ENCODE data around the gene MRGPRG.

The MRGPRG gene

DNA sequence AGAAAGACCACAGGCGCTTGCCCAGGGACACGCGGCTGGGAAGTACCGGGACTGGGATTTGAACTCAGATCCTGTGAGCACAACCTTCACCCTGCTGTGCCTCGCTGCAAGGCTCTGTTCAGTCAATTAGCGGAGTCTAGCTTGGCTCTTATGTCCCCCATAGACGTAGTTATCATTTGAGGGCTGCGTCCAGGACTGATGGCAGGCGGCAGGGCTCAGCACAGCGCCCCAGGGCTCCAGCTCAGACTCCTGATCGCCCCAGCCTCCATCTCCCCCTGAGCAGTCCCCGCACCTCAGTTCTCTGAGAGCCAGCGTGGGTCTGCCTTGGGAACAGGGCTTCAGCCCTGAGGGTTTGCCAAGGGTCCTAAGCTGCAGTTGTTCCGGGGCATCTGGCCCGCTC, 19.8 kb downstream of the MRGPRG start:
- Histone ChIP-seq H3K9me3 (ENCODE audit: insufficient read depth, low read length) (no peaks in the 10 kb centered on the region), H3K27me3 (ENCODE audit: low read depth, low read length) (peaks cover 5% of the 10 kb centered on the region; the same call in 1 of the 2 replicates)
- TF ChIP-seq, protein P1, sequence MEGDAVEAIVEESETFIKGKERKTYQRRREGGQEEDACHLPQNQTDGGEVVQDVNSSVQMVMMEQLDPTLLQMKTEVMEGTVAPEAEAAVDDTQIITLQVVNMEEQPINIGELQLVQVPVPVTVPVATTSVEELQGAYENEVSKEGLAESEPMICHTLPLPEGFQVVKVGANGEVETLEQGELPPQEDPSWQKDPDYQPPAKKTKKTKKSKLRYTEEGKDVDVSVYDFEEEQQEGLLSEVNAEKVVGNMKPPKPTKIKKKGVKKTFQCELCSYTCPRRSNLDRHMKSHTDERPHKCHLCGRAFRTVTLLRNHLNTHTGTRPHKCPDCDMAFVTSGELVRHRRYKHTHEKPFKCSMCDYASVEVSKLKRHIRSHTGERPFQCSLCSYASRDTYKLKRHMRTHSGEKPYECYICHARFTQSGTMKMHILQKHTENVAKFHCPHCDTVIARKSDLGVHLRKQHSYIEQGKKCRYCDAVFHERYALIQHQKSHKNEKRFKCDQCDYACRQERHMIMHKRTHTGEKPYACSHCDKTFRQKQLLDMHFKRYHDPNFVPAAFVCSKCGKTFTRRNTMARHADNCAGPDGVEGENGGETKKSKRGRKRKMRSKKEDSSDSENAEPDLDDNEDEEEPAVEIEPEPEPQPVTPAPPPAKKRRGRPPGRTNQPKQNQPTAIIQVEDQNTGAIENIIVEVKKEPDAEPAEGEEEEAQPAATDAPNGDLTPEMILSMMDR (IDR thresholded peaks at IDR 0.05; ENCODE audit: low read depth, low read length): no peak
- TF ChIP-seq EZH2phosphoT487 (IDR thresholded peaks at IDR 0.05; ENCODE audit: low read depth): no peak

DNA sequence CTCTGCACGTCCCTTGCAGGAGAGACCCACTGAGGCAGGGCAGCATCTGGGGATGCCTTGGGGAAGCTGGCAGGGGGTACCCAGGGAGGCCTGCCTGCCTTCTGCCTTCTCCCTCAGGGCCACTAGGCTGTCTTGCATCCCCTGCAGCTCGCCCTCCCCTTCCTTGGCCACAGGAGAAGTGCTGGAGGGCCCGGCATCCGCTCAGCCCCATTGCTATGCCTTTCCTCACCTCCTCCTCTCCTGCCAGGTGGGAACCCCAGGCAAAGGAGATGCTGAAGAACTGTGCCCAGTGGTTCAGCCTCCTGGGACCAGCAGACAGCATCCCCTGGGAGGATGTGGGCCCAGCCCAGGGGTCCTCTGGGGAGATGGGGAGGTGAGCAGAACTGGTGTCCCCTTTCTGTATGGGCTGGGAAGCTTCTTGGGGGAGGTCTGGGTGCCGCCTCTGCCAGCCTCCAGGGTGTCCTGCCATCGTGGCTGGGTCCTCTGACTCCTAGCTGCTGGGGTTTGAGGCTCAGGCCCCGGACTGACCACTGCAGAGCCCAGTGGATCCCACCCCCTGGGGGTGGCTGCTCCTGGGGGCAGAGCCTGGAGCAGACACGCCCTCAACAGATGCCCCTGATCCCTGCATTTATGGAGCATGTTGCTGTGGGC, 20.6 kb downstream of the MRGPRG start:
- Histone ChIP-seq H3K9me3 (ENCODE audit: insufficient read depth, low read length) (no peaks in the 10 kb centered on the region), H3K4me2 (ENCODE audit: low read length) (no peak overlapping the region), H3K79me2 (ENCODE audit: low read length) (no peaks in the 10 kb centered on the region), H3K4me1 (ENCODE audit: low read length) (no peaks in the 10 kb centered on the region), H3K4me3 (ENCODE audit: low read length) (no peak overlapping the region), H3K27ac (ENCODE audit: low read length) (no peak overlapping the region), H4K20me1 (ENCODE audit: insufficient read depth, low read length) (no peaks in the 10 kb centered on the region), H2AFZ (ENCODE audit: low read depth, low read length) (no peak overlapping the region), H3K36me3 (replicated peaks; ENCODE audit: low read depth, low read length) (no peaks in the 10 kb centered on the region), H3K9ac (ENCODE audit: low read length) (no peak overlapping the region), H3K27me3 (ENCODE audit: low read depth, low read length) (peaks cover 5% of the 10 kb centered on the region; the same call in 1 of the 2 replicates)
- TF ChIP-seq EZH2phosphoT487 (IDR thresholded peaks at IDR 0.05; ENCODE audit: low read depth): no peak
- TF ChIP-seq, protein P1 (IDR thresholded peaks at IDR 0.05; ENCODE audit: low read depth, low read length): no peak

More for the DNA sequence above, 19.8 kb downstream of the MRGPRG start:
- no peaks in the 10 kb centered on the region for H4K20me1 ChIP-seq (ENCODE audit: insufficient read depth, low read length)
- H2AFZ ChIP-seq (ENCODE audit: low read depth, low read length): no peak overlapping the region
- H3K4me2 ChIP-seq (ENCODE audit: low read length): no peak overlapping the region
- H3K4me3 ChIP-seq (ENCODE audit: low read length): no peak overlapping the region
- H3K27ac ChIP-seq (ENCODE audit: low read length): no peak overlapping the region
- no peak overlapping the region for H3K9ac ChIP-seq (ENCODE audit: low read length)
- H3K4me1 ChIP-seq (ENCODE audit: low read length): no peaks in the 10 kb centered on the region
- H3K79me2 ChIP-seq (ENCODE audit: low read length): no peaks in the 10 kb centered on the region
- no peaks in the 10 kb centered on the region for H3K36me3 ChIP-seq (replicated peaks; ENCODE audit: low read depth, low read length)

DNA sequence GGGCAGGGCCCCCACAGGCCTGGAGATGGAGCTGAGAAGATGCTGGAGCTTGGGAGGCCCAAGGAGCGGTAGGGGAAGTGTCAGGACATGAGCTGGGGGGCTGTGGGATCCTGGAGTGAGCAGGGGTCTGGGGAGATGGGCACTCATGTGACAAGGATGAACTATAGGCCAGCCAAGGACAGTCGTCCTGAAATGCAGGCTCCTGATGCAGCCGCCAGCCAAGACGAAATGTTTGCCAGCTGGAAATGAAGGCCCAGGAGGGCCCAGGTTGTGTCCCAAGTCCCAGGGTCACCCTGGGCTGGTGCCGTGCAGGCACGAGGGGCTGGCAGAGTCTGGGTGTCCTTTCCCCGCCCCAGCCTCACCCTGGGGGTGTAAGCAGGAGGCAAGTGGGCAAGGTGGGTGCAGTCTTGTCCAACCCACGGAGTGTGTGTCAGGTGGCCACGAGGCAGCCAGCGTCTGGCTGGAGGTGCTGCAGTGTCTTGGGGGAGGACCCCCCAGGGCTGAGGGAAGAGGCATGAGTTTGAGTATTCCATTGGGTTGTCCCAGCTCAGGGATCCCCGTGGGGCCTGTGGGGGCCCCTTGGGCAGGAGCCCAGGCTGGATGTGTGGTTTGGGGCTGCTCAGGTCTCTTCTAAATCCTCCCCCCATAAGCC, 21.4 kb downstream of the MRGPRG start:
- H3K79me2 ChIP-seq (ENCODE audit: low read length): no peaks in the 10 kb centered on the region
- no peaks in the 10 kb centered on the region for H3K9me3 ChIP-seq (ENCODE audit: insufficient read depth, low read length)
- no peak overlapping the region for H3K9ac ChIP-seq (ENCODE audit: low read length)
- H3K4me2 ChIP-seq (ENCODE audit: low read length): no peak overlapping the region
- H3K36me3 ChIP-seq (replicated peaks; ENCODE audit: low read depth, low read length): no peaks in the 10 kb centered on the region
- H3K27ac ChIP-seq (ENCODE audit: low read length): no peak overlapping the region
- no peaks in the 10 kb centered on the region for H4K20me1 ChIP-seq (ENCODE audit: insufficient read depth, low read length)
- no peak overlapping the region for H3K4me3 ChIP-seq (ENCODE audit: low read length)
- no peaks in the 10 kb centered on the region for H3K4me1 ChIP-seq (ENCODE audit: low read length)
- no peak overlapping the region for H2AFZ ChIP-seq (ENCODE audit: low read depth, low read length)
- peaks cover 5% of the 10 kb centered on the region; the same call in 1 of the 2 replicates for H3K27me3 ChIP-seq (ENCODE audit: low read depth, low read length)
- no peak for TF ChIP-seq EZH2phosphoT487 (IDR thresholded peaks at IDR 0.05; ENCODE audit: low read depth)
- TF ChIP-seq, protein P1 (IDR thresholded peaks at IDR 0.05; ENCODE audit: low read depth, low read length): no peak

DNA sequence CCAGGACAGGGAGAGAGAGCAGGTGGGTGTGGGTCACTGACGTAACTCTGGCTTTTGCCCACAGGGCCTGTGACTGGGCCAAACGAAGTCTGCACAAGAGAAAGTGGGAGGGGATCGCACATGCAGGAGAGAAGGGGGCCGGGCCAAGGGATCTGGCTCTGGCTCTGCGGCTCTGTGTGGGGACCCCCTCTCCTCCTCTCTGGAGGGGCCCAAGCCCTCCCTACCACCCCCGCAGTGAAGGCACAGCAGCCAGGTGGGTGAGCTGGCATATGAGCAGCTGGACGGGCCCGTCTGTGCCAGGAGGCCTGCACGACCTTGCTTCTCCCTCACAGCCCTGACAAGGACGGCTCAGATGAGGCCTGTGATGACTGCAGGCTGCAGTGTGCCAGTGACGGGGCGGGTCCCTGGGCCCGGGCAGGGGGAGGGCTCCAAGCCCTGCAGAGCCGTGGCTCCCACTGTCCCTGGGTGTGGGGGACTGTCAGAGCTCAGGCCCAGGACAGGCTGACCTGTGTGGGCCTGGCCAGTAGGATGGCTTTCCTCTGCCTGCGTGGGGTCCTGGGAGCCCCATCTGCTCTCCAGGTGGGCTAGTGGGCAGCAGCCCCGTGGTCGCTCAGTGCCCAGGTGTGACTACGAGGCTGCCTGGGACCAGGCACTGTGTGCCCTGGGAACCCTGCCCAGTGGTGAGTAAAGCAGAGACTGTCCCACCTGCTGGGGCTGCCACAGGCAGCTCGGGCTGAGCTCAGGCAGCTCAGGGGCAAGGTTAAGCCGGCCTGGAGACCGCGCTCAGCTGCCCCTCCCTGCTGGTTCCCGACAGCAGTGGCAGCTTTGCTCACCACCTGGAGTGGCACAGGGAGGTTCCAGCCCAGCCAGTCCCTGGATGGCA, 22.2 kb downstream of the MRGPRG start:
- Histone ChIP-seq H3K27ac (ENCODE audit: low read length) (no peak overlapping the region), H3K4me1 (ENCODE audit: low read length) (no peaks in the 10 kb centered on the region), H4K20me1 (ENCODE audit: insufficient read depth, low read length) (no peaks in the 10 kb centered on the region), H3K36me3 (replicated peaks; ENCODE audit: low read depth, low read length) (no peaks in the 10 kb centered on the region), H2AFZ (ENCODE audit: low read depth, low read length) (no peak overlapping the region), H3K4me2 (ENCODE audit: low read length) (no peak overlapping the region), H3K9ac (ENCODE audit: low read length) (no peak overlapping the region), H3K27me3 (ENCODE audit: low read depth, low read length) (peaks cover 5% of the 10 kb centered on the region; the same call in 1 of the 2 replicates), H3K79me2 (ENCODE audit: low read length) (no peaks in the 10 kb centered on the region), H3K4me3 (ENCODE audit: low read length) (no peak overlapping the region), H3K9me3 (ENCODE audit: insufficient read depth, low read length) (no peaks in the 10 kb centered on the region)
- TF ChIP-seq, protein P1 (IDR thresholded peaks at IDR 0.05; ENCODE audit: low read depth, low read length): no peak

All from OCI-LY3 (cell line).